NCI-H2107 (cell line): ENCODE data around the gene GRM8.

Source experiments
- DNase-seq: peaks from one replicate; lab custom pipeline; 2025; lab: John Stamatoyannopoulos, UW

The GRM8 gene

DNA sequence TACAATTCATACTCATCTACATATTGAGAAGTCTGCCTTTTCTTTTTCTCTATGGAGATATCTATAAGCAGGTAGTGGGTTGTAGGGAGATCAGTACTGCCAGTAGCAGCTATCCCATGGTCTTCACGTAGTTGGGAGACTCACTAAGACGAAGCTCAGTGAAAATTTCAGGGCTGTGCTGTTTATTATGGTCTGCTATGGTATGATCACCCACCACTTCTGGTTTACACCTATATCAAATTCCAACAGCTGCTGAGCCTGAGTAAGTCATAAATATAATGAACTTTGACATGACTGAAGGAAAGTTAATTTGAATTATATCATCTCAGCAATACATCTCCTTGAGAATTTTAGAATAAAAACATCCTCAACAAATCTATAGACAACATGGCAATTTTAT is 741.7 kb downstream of the GRM8 start:
- DNase-seq, result no peak

DNA sequence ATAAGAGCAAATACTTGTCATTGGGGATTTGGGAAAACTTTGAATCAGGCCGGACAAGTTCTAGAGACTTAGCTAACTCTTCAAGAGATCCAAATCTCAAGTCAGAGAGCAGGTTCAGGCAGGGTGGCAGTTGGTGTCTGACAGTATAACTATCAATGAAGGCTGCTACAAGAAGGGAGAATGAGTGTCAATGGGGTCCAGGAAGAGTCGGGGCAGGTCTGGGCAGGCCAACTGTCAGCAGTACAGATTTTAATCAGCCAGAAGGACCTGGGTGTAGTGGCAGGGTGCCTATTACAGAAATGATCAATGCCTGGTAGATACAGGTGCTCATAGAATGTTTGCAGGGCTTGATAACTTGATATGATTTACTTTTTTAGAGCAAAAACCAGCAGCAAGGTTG is 751.1 kb downstream of the GRM8 start:
- DNase-seq, result no peak

DNA sequence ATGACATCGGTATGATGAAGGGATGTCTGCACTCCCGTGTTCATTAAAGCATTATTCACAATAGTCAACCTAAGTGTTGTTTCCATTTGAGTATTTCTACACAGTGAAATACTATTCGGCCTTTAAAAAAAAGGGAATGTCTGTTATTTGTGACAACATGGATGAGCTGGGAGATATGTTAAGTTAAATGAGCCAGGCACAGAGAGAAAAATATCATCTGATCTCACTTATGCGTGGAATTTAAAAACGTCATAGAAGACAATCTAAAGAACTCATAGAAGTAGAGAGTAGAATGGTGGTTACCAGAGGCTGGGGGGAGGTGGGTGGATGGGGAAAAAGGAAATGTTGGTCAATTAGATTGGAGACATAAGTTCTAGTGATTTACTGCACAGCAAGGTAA is 753.3 kb downstream of the GRM8 start:
- DNase-seq, result no peak

DNA sequence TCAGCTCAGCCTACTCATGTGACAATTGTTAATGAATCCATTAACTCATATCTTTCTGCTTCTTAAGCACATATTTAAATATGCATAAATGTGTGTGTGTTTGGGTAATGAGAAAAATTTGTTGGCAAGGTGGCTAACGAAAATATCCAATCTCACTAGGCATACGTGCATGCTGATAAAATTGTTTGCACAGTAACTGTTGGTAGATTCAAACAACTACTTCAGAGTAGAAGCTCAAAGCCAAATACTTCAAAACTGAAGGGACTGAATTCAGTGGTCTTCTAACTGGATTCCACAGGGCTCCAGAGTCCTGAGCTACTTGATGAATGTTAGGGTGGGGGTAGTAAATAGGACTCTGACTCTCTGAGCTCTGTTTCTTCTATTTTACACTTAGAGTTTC is 757.0 kb downstream of the GRM8 start:
- no peak for DNase-seq

DNA sequence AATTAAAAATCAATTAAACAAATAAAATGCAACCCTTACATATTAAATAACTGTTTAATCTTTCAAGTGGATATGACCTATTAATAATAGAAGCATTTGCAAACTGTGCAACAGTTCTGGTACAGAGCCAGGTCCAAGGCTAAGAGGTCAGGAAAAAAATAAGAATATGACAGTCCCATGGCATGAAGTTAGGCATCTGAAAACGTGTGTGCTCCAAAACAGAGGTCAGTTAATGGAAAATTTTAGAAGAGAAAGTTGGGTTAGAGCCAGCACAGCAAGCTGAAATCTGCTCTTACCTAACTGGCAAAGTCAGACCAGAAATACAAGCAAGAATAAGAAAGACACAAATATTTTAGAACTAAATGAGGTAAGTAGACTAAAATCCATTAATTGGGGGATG is 757.7 kb downstream of the GRM8 start:
- DNase-seq, result no peak

DNA sequence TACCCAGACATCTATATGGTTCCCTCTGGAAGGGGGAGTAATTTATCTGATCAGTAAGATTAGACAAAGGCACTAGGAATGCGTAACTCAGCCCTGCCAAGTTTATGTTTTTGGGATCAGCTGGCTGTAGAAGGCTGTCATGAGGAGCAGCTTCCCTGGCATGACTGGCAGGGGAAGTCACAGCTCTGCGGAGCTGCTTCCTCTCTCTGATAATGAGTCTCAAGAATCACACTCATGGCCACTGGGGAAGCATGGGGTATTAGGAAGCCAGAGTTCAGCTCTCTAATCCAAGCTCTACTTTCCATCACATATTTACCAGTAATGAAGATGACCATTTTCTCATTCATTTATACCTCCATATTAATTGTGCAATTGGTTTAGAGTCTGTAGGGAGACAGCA is 758.9 kb downstream of the GRM8 start:
- DNase-seq, result no peak

DNA sequence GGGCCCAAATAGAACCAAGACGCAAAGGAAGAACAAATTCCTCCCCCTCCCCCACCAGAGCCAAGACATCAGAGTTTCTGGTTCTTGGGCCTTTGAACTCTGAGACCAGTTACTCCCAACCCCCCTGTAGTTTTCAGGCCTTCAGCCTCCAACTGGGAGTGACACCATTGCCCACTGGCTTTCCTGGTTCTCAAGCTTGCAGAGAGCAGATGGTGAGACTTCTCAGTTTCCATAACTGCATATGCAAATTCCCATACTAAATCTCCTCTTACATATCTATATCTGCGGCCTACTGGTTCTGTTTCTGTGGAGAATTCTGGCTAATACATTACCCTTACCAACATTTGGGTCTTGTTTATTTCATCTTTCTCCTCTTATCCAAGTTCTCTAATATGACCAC is 762.9 kb downstream of the GRM8 start:
- DNase-seq, result no peak

DNA sequence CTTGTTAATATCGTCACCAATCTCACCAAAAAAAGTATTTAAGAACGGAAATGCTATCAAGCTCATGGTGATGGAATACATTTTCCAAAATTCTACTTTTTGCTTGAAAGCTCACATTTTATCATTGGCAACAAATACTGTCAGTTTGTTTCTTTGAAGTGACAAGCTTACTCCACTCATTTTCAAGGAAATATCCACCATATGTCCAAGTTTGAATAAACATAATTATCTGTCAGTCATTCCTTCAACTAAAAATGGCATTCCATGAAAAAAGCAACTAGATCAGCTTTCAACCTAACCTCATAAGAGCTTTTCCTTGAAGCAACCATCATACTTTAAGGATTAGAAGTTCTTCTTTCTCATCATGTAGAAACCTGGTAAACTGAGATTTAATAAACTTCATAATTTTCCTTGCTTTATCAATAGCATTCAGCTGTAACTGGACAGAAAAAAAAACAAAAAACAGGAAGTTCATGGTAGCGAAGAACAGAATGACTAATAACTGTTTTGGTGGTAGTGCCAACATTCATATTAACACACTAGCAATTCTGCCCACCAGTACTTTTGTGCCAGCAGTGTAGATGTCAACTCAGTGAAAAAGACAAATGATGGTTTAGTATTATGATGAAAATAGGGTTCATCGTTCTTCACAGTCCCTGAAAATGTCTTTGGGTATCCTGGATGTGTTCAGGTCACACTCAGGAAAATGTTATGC is 764.9 kb downstream of the GRM8 start:
- no peak for DNase-seq

DNA sequence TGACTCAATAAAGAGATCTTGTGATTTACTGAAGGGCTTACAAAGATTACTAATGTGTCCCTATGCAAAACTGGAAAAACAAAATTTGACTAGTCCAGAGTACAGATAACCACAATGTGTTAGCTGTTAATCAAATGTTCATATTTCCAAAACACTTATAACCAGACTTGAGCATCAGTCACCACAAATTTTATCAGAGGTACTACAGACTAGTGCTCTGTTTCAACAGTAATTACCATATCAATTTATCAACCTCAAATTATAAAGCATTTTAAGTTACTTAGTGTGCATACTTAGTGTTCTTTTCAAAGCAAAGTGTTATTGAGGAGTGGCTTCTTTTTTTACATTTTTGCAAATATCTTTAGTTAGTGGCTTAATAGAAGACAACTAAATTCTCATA is 765.9 kb downstream of the GRM8 start:
- DNase-seq, result no peak

DNA sequence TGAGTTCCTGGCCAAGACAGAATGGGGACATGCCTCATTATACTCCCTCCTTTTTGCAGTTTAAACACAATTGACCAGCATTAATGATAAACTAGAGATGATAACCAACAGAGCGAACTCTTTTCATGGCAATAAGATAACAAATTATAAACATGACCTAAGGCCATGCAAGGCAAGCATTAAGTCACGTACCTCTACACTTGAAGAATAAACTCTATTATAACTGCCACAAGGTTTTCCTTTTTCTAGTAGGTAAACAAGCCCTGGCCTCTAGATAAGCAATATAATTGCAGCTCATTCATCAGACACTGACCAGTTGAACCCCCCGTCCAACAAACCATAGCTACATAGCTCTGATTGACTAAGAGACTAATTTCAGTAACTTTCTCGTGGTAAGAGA is 767.0 kb downstream of the GRM8 start:
- no peak for DNase-seq

DNA sequence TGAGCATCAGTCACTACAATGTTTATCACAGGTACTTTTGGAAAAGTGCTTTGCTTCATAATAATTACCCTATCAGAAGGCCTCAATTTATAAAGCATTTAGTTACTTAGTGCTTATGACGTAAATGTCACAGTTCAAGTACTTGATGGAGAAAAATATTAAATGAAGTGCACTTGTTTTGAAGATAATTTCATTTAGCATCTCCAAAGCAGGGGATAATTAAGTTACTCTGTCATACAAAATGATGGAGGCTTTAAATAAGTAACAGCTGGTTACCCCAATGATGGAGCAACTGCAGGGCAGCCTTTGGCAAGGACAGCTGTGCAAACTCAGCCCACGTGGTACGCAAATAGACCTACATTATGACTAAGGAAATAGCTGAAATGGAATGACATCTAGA is 768.8 kb downstream of the GRM8 start:
- DNase-seq, result no peak

DNA sequence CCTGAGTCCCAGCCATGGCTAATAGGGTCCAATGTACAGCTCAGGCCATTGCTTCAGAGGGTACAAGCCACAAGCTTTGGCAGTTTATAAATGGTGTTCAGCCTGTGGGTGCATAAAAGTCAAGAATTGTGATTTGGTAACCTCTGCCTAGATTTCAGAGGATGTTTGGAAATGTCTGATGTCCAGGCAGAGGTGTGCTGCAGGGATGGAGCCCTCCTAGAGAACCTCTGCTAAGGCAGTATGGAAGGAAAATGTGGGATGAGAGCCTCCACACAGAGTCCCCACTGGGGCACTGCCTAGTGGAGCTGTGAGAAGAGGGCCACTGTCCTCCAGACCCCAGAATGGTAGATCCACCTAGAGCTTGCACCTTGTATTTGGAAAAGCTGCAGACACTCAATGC is 779.9 kb downstream of the GRM8 start:
- DNase-seq, result no peak

DNA sequence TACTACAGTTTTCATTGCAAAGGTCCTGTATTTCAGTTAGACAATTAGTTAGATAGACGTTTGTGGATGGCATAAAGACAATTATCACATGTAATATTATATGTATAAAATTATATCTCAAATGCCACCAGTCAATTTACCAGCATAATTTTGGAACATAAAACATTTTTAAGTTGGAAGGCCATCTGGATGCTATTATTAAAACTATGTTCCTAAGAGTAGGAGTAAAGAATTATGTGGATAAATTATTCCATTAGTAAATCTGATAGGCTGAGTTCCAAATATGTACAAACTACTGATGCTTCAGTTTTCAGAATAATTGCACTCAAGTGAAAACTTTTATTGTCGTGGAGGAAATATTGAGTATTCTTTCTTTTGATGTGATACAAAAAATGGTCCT is 790.3 kb downstream of the GRM8 start:
- no peak for DNase-seq

DNA sequence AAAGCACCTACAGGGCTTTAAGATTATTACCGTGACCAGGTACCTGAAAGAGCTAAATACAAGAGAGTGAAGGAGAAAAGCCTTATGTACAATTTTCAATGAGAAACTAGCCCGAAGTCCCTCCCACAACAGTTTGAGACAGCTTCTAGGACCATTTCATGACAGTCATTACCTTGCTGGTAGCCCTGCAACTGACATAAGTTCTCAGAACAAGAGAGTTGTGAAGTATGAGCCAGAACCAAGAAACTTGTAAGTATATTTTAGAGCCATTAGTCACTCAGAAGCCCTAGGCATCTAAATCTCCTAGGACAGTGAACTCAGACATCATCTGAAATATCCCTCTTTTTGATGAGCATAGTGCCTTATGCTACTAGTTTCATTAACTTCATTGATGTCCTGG is 792.1 kb downstream of the GRM8 start:
- no peak for DNase-seq

DNA sequence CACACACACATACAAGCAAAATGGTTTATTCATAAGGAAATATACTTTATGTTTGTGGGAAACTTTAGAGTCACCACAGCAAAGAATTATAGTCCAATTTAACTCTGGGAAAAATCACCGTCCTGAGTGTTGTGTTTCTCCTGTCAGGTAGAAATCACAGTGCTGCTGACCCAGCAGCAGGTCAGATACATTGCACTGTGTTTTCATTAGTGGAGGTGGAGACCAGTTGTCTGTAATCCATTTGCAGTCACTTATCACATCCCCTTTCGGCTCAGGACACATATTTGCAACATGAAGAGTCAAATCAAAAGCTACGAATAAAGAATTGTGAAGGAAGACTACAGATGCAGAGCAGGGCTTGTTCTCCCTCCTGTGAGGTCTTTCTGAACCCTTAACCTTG is 799.6 kb downstream of the GRM8 start:
- no peak for DNase-seq

DNA sequence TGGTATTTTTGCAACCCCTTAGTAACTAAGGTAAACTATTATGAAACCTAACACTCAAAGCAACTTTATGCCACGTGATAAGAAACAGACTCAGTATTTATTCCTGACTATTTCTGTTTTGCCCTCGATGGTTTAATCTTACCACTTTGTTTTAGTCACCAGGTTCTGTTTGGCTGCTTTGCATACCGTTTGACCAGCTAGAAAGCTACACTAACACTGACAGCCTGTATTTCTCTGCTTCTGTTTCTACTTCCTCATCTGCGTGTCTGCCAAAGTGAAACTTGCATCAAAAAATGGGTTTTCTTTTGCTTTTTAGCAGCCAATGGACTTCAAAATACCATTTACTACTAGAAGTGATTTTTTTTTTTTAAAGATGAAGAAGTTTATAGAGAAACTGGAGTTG is 802.5 kb downstream of the GRM8 start:
- DNase-seq, result no peak

DNA sequence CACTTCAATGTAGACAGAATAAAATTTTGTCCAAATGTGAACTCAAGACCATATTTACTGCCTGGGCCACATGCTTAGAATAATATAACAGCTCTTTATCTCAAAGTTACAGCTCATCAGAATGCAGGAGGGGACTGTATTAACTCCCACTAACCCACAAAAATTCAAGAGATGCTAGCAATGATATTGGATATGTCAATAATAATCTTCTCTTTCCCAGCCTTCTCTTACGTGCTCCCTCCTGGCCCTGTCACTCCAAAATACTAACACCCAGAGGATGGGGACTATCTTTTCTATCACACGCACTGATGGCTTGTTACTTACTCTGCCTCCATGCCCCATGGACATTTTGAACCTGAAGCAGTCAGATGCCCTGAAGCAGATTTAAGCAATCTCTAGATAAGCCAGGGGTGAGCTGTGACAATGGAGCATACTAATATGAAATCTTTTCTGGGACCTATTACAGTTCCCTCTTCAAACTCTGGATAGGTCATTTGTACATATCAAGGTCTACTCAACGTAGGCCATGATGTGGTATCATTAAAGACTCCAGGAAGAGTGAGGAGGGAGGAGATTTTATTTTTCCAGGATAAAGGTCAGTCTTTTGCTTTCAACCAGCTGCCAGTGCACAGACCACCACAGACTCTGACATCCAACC is 803.0 kb downstream of the GRM8 start:
- no peak for DNase-seq

DNA sequence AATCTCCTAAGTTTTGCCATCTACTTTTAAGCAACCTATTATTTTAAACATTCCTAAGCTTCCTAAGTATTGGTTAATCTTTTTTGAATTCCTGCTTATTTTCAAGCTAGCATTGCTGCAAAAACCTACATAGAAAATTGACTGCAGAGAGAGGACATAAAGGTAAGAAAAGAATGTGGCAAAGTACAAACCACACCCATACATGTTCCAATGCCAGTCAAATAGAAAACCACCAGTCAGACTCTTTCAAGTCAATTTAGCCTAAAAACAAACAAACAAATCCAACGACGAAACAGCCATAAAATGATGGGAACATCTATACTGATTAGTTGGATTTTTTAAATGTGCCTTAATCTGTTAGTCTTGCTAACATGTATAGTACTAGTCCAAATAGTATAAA is 804.8 kb downstream of the GRM8 start:
- no peak for DNase-seq

DNA sequence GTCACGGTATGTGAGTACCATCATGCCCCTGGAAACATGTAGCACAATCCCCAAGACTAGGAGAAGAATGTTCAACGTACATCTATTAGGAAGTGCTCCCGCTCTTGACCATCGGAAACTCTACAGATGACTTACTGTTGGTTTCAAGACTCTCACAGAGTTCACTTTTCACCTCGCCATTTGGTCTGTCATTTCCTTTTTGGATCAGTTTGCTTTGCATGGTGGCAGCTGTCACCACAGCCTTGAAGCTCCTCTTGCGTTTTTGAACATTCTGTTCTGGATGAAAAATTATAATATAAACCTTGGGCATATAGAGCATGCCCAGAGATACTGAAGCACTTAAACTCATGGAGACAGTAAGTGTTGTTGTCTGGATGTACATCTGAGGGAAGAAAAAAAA is 806.8 kb downstream of the GRM8 start:
- DNase-seq, result no peak

DNA sequence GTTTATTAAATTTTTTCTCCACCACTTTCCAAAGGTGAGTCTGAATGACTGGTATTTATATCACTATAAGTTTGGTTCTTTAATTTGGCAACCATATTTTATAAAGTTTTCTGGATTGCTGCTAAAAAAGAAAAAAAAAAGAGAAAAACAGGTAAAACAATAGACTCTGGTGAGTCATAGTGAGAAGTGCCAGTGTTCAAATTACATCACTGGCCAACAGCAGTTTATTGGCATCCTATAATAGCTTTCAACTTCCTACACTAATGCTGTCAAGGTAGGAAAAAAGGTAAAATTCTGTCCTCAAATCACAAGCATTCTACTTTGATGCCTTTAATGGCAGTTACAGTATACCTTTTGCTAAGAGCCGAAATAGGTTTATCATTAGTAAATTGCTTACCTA is 808.8 kb downstream of the GRM8 start:
- no peak for DNase-seq

DNA sequence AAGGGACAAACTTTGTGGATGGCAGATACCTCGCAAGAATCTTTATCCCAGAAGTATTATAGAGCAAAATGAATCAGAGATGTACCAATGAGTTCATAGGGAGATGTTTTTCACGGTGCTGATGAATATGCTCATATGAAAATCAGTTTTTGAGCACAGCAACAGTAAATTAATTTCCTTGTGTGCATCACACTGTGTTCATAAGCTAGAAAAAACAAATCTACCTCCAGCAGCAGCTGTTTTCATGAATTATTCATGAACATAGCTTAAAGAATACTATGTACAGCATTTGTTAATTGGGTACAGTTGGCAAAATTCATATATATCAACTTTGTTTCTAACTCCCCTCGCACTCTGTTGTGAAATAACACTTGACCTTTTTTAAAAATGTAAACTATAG is 809.8 kb downstream of the GRM8 start:
- DNase-seq, result no peak

DNA sequence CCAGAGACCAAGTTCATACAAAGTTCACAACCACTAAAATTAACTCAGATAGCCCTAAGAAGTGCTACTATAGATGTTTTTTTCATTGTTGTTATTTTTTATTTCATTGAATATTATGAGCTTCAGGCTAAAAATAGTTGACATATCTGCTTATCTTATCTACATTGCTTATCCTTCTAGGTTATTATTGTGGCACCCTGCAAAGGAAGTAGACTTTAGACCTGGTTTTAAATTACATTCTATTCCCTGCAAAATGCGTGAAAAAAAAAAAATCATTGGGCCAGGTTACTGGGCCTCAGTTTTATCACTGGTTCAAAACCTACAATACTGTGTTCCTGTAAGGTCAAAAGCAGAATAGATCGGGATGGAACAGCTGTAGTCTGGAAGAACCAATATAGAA is 811.0 kb downstream of the GRM8 start:
- no peak for DNase-seq

DNA sequence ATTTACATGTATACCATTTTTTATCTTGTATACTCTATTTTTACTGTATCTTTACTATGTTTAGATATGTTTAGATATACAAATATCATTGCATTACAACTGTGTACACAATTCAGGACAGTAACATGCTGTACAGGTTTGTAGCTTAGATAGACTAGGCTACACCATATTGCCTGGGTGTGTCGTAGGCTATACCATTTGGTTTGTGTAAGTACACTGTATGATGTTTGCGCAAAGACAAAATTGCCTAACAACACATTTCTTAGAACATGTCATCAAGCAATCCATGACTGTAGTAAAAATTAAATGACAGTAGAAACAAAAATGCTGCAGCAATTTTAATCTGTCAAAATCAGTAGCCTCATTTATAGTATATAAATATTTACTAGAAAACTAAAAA is 812.2 kb downstream of the GRM8 start:
- DNase-seq, result no peak

DNA sequence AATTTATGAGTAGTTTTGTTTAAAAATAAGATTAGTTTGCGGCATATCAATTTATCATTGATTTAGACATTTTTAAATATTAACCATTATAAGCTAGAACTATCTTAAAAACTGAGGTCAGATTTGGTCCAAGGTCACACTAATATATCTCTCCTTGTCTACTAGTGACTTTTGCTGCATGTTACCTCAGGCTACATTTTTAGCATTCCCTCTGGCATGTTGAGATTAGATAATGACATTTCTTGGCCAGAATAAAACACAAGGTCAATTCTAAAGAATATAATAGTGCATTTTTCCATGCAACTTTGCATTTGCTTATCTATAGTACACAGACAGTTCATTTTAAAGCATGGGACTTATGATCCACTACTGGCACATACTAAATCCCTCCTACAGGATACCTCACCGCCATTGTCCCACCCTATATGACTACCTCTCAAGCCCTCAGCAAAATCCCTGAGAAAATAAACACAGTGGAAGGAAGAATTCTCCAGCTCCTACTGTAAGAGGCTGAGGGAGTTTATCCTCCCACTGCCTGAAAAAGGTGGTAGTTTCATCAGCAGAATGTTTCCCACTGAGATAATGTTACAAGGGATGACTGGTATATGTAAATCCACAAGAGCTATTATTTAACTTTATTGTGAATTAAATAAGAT is 816.4 kb downstream of the GRM8 start:
- no peak for DNase-seq
